TTC549 (cell line): ENCODE measurements around the gene OTOF.

Experiments used
- FAIRE-seq: peaks from 2 replicates; lab custom pipeline; 2012; peaks lifted over from hg19 to GRCh38; lab: Jason Lieb, UNC

OTOF gene

DNA sequence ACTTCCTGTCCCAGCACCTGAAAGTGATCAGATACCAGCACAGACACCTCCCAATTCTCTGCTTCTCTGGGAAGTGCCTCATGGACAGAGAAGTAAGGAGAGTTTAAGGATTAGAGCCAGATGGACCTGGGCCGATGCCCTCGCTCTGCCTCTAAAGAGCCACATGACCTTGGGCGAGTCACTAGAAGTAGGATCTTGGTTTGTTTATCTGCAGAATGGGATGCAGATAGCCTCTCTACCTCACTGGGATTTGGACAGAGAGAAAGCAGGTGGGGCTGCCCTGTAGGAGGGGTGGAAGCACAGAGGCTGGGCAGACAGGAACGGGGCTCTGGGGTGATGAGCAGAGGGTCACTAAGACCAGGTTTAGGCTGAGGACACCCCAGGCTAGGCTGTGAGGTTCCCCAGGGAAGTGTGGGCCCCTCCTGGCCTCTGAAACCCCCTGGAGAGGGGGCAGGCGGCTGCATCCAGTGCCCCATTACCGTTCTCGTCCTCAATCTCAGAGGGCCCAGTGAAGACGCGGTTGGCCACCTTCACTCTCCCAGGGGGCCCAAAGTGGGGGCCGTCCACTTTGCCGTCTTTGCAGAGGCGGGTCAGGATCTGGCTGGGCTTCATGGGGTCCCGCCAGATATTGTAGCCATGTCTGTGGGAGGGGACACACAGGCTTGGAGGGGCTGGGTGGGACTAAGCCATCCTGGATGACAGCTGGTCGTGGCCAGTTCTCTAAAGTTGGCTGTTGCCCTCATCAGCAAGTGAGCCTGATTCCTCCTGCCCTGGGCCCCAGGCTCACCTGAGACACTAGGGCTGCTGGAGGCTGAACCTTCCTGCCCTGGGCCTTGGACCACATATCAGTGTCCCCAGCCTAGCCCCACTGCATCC, 13.3 kb downstream of the OTOF start:
- FAIRE-seq, result no peak

DNA sequence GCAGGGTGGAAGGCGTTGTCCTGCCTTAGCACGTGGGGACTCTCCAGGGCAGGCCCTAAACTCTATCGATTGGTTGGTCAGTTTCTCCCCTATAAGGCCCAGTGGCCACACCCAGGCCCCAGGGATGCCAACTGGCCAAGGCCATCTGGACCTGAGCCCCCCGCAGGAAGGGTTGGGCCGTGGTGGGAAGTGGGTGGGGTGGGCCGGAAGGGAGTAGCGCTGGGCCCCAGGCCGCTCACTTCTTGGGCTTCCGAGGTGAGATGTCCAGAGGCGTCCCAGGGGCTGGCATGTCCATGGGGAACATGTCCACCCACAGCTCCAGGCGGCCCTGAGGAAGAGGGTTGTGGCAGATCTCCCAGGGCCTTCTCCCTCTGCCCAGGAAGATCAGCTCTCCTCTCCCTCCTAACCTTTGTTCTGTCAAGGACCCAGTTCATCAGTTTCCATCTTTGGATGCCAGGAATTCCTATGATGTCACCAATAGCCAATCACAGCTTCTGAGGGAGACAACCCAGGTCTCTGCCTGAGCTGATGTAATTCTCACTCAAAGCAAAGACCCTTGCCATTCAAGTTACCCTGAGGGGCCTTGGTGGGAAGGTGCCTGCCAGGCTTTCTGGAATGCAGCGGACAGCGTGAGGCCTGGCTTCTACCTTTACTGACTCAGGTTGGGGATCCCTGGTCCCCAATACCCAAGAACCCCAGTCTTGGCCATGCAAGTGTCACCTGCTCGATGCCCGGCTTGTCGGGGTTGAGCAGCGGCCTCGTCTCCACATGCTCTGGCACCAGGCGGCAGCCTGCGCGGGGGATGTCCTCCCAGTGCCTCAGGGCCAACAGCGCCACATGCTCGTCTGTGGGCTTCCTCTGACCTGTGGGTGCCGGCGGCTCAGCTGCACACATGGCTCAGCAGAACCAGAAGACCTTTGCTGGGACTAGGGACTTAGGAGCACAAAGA, 14.4 kb downstream of the OTOF start:
- no peak for FAIRE-seq

DNA sequence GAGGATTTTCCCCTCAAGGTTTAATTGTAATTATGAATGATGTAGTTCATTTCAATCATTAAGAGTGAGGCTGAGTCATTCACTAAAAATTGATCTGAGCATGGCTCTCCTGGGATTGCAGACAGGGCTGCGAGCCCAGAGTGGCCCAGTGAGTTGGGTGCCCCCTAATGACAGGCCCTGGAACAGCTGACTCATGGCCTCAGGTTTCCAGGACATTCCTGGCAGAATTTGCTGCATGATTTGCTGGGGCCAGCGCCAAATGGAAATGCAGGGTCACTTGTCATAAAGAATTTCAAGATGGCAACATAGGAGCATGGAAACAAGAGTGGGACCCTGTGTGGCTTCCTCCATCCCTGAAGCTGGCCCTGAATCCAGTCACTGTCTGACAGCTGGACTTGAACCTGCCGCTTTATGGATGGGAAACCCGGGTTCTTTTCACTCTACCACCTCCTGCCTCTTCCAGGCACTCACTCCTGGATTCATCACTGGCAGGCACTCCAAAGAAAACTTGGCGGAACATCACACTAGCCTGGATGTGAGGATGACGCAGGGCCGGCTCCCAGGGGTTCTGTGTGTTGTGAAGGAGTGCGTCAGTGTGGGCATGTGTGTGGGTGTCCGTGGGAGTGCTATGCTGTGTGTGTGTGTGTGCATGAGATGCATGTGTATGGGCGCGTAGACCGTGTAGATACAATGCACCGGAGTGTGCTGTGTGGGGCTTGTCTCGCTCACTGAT, 15.2 kb downstream of the OTOF start:
- no peak for FAIRE-seq

DNA sequence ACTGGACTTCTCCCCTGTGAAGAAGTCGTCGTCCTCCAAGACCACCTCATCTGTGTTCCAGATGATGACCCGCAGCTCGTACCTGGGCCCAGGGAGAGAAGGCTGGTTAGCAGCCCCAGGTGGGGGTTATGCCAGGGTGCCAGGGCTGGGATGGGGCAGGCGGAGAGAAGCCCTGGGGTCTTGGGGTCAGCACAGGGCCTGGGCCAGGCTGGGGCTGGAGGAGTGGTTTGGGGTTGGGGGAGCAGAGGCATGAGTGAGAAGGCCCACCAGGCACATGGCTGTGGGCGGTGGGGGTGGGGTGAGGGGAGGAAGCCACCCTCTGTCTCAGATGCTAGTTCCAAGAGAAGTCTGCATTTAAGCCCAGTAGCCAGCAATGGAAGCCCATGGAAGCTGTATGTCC, 15.8 kb downstream of the OTOF start:
- no peak for FAIRE-seq

DNA sequence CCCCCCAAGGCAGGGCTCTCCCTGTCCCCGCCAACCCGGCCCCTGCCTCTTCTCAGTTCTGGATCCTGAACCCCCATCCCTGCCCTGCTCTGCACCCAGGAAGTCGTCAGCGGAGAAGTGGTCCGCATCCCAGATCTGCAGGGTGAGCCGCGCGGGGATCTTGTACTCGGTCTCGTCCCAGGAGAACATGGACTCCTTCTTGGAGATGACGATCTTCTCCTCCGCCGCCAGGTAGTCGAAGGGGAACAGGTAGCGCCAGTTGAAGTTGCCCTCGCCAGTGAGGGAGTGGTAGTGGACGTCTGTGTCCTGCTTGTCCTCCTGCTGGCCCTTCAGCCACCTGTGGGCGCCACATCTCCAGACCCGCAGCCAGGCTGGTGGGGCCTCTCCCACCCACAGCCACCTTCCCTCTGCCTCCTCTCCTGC, 16.3 kb downstream of the OTOF start:
- FAIRE-seq, result no peak

DNA sequence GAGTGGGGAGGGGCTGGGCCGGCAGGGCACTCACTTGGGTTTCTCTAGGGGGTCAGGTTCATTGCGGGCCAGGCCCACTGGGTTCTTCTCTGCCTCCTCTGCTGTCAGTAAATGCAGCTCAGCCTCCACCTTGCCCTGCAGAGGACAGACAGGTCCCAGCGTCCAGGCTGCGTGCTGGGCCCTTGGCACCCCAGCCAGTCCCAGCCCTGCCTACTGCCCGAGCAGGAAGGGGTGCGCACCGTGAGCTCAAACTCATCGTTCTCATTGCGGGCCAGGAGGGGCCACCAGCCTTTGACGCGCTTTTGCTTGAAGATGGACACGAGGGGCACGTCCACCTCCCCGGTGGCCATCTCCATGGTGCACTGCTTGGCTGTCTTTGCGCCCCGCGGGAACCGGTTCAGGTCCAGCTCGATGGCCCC, 17.3 kb downstream of the OTOF start:
- no peak for FAIRE-seq

DNA sequence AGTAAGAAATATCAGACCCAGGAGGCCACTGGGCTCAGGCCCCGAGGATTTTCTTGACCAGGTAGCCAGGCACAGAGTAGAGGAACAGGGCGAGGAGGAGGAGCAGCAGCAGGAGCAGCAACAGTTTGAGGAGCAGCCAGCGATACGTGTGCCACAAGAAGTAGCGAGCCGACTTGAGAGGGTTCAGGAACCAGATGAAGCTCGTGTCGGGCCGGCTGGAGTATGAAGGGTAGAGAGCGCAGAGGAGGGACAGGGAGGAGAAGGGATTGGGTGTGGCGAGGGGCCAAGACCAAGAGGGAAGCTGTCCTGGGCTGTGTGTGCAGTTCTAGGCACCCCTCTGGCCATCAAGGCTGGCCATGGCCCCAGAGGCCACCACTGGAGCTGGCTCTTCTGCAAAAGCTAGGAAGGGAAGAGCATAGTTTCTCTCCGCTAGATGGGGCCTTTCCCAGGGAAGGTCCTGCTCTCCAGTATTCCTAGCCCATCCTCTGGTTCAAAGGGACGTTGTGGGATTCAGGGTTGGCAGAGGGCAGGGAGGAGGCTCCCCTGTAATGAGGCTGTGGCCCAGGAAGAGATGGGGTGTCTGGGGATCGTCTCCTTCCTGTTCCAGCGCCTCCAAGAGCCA, 17.8 kb downstream of the OTOF start:
- FAIRE-seq, result no peak

DNA sequence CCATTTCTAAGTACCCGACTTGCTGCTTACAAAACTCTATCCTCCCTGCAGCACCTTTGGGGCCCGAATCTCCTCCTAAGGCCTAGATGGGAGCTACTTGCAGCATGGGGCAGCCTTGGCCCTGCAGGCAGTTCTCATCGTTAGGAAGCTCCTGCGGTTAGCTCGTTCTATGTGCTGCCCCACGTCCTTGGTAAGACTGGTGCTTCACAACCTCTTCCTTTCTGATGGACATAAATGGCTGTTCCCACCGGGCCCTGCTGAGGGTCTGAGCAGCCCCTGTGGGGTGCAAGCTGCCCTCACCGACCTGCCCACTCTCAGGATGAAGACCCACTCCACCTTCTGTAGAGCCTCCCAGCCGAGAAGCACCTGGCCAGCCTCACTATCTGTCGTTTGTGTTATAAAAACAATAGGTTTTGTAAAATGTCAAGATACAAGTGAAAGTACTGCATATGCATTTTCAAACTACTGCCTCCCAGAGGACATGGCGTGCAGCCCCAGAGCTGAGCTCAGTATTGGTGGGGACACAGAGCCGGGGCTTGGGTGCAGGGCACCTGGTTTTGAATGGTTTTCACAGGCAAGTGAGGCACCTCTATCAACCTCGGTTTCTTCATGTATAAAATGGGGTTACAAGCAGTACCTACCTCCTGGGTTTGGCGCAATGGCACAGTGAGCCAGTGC, 19.4 kb downstream of the OTOF start:
- no peak for FAIRE-seq

DNA sequence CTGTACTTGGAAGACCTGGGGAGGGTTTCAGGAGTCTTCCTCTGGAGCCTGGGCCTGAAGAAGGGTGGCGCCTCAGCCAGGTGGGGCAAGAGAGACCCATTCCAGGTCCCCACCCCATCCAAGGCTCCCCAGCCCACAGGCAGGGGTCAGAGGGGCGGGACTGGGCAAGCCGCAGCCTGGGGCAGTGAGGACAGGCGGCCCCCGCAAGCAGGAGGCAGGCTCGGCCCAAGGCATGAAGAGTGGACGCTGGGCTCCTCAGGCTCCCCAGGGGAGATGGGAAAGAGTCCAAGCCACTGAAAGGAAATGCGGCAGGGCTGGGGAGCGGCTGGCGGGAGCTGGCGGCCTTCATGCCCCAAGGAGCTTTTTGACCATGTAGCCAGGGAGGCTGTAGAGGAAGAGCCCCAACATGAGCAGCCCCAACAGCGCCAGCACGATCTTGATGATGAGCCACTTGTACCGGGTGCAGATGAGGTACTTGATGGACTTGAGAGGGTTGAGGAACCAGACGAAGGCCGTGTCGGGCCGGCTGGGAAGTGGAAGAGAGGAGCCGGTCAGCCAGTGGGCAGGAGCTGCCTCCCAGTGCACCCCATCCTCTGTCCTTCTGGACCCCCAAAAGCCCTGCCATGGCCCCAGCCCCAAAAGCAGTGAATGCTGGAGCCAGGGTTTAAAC, 20.1 kb downstream of the OTOF start:
- no peak for FAIRE-seq

DNA sequence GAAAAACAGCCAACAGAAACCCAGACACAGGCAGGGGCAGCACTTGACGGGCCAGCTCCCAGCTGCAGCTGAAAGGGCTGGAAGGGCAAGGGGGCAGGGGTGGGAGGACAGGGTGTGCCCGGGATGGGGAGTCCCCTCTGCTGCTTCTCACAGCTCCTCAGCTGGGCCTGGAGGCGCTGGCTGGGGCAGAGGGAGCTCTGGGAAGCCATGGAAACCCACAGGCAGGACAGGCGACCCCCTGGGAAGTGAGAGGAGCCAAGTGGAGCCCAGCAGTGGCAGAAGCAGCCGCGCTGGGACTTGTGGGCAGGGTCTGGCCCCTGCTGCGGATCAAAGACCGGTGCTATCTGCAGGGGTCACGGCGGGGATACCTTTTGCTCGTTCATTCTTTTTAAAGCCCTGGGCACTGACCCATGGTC, 20.7 kb downstream of the OTOF start:
- FAIRE-seq, result no peak

DNA sequence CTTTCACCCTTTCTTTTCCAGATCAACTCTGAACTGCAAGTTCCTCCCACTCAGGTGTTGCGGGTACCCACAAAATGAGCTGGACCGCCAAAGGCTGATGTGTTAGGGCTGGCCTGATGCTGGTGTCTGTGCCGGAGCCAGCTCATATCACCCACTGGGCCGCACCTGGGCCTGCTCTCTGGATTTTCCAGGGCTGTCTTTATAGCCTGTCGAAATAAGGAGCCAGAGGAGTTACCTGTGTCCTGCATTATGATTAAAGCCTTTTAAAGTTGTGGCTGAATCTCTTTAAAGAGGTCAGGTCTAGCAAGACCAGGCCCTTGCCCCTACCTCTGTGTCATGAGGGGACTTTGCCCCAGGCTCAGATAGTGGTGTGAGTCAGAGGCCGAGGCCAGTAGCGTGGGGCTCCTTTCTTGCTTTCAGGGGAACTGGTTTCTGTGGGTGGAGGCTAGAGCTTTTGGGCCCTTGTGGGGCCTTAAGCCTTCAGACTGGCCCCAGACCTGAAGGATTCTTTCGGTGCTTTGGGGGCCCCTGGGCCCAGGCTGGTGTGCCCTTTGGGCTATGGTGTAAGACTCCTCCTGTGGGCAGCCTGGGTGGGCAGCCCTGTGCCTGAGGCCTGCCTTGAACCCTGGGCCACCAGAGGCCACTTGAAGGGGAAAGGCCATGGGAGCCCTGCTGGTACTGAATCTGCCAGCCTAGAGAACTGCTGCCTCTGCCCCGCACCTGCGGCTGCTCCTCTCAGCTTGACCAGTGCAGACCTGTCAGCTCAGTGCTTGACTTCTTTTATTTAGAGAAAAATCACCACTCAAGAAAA, 21.3 kb downstream of the OTOF start:
- FAIRE-seq, result no peak

DNA sequence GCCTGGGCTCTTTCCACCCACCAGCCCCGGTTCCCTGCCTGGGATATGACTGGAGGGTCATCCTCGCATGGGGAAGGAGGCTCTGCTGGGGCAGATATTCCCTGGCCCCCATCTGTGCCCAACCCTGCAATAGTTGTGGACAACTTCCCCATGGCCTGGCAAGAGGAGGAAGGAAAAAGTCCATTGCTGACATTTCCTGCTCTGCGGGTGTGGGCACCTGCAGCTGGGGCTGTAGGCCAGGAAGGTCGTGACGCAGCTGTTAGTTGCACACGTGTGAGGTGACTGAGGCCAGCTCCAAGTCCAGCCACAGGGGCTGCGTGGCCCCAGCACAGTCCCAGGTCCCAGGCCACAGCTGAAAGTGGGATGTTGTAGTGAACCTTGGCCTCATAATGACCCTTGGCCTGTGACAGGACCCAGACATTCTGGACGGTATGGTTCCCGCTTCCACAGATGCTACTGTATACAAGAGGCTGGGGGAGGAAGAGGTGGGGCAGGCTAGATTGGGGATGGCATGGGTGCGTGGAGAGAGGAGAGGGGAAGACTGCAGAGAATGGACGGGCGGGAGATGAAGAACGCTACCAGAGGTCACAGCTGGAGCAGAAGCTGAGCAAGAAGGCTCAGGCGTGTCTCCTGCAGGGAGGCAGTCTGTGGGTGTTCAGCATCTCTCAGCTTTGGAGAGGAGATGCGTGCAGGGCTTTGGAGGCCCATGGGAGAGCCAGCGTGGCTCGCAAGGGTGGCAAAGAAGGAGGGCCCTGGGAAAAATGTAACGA, 22.1 kb downstream of the OTOF start:
- FAIRE-seq, result no peak

DNA sequence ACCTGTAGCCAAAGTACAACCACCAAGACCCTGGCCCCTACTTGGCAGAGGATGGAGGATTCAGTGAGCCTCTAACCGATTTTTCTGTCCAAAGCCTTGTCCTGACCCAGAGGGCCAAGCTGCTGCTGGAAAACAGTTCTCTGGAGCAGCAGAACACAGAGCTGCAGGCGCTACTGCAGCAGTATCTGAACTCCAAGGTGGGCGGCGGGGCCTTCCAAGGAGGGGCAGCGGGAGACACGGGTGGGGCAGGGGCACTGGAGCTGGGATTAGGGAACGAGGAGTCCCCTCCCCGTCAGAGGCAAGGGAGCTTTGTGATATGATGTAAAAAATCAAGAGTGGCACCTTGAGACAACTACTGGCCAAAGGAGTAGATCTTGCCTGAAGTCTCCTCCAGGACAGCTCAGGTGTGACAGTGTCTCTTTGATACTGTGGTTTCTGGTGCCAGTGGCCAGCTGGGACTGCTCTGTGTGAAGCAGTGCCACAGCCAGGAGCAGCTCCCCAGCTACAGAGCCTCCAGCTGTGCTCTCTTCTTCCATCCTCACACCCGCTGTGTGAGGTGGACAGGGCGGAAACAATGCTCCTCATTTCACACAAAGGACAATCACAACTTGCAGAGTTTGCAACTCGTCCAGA, 22.8 kb downstream of the OTOF start:
- no peak for FAIRE-seq

DNA sequence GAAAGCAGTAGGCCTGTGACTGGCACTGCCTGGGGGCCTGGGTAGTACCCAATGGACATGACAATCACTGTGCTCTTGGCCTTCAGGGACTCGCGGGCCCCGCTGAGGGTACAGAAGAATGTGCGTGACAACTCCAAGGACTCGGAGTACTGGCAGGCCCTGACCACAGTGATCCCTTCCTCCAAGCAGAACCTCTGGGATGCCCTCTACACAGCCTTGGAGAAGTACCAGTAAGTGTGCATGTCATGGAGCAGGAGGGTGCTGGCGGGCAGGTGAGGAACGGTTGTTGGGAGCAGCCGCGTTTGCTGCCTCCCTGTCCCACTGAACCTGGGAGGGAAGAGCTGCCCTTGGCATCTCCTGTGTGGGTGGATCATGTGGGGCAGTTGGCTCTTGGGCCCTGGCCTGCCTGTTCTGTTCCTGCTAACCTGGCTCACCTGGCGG, 23.3 kb downstream of the OTOF start:
- FAIRE-seq, result no peak

DNA sequence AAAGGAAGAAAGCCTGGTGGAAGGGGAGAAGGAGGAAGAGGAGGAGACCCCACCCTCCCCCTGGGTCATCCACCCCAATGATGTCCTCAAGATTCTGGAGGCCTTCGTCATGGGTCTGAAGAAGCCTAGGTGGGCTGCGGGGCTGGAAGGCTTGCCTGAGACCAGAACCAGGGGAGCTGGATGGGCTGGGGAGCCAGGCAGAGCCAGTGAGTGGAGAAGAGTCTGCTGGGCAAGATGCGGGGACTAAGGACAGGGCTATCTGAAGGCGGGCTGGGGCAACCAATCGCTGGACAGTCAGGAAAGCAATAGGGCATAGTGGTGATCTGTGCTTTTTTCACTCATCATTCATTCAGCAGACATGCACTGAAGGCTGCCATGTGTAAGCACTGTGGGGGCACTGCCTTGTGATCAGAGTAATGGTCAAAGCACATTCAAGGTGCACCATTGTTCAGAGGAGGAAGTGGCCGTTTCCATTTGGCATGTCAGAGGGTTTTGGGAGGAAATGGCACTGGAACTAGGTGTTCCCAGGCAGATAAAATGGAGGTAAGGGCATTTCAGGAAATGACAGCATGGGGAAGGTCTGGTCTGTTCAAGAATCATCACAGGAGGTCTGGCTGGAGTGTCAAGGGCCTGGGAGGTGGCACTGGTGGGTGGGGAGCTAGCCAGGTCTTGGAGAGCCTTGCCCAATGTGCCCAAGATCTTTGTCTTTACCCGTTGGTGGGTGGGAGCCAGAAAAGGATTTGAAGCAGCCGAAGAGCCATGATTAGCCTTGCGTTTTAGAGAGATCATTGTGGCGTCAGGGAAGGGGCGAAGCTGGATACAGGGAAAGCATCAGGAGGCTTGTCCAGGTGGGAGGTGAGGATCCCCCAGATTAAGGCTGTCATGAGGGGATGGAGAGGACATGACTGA, 24.2 kb downstream of the OTOF start:
- no peak for FAIRE-seq

DNA sequence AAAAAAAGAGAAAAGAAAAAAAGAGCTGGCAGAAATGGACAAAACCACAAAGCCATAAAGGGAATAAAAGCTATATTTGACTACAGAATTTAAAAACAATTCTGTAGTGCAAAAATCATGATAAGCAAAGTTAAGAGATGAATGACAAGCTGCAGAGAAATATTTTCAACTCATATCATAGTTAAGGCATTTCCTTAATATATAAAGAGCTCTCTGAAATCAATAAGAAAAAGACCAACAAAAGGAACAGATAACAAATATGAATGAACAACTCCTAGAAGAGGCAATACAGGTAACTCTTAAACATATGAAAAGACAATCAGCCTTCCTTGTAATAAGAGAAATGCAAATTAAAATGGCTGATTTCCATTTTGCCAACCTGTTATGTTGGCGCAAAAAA, 26.2 kb downstream of the OTOF start:
- FAIRE-seq, result no peak

DNA sequence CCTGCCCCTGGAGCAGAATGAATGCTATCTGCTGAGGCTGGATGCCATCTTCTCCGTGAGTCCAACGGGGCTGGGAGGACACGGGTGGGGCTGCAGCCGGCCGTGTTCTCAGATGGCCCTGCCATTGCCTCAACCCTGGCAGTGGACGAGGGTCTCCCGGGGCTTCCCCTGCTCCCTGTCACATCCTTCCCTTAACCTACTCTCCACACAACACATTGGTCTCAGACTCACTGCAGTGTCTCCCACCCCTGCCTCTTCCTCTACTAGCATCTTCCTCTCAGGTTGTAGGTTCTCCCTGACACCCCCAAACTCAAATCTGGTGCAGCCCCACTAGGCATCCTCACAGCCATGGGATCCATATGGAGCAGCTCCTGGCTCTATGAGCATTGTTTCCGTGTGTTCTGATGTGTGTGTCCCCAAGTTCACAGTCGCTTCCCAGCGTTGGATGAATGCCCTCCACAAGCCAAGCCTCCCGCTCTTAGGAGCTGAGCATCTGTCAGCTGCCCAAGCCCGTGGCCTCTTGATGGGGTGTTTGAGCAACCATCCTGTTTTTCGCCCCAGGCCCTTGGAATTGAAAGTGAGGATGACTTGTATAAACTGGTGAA, 27.8 kb downstream of the OTOF start:
- no peak for FAIRE-seq
